Cardiac fibroblast (primary cell): Measurements from ENCODE around the gene KRT74.
"Not testable (repeated sequence)": the region's sequence is repeated elsewhere in the genome, so short reads cannot be mapped to it uniquely, and the experiment has no call there.

Experiments
- DNase-seq, 2 donors: peaks; one replicate each; pipeline versions ENCODE4 v3.0.0 to v3.0.0-alpha.2; 2010; ENCODE audit warnings: low read depth in 2 of 2
- H3K4me3 ChIP-seq, 2 donors: replicated peaks in 1 of 2; 1 replicate in 1 of 2; 2 replicates in 1 of 2; pipeline ENCODE4 v1.5.1; 2011; ENCODE audit warnings: low read depth in 2 of 2, low read length in 2 of 2, mild to moderate bottlenecking in 2 of 2, moderate library complexity in 1 of 2
- CTCF ChIP-seq: IDR thresholded peaks from one replicate; pipeline ENCODE4 v1.5.1; 2011; ENCODE audit warnings: low read depth, mild to moderate bottlenecking, low read length, inconsistent platforms

Gene KRT74

GRCh38 chr12:52600071-52600470 is 26.4 kb upstream of the KRT74 start:
- no peak for DNase-seq
- H3K4me3 ChIP-seq, result no peak overlapping the region
- no peak for TF ChIP-seq CTCF

- no peak for TF ChIP-seq CTCF
- DNase-seq, result no peak
- no peak overlapping the region for H3K4me3 ChIP-seq
These were observed 25.3 kb upstream of the KRT74 start for GRCh38 chr12:52598966-52599365.

- not testable (repeated sequence) for H3K4me3 ChIP-seq, DNase-seq
These were observed 20.6 kb upstream of the KRT74 start for GRCh38 chr12:52594237-52594636.

GRCh38 chr12:52591521-52591920 is 17.9 kb upstream of the KRT74 start:
- DNase-seq, result no peak
- no peak overlapping the region for H3K4me3 ChIP-seq
- TF ChIP-seq CTCF, result no peak

- no peak for TF ChIP-seq CTCF
- H3K4me3 ChIP-seq, result no peak overlapping the region
- DNase-seq, result no peak
These were observed 16.4 kb upstream of the KRT74 start for GRCh38 chr12:52590021-52590420.

- no peak for DNase-seq
- no peak for TF ChIP-seq CTCF
- no peak overlapping the region for H3K4me3 ChIP-seq
These were observed 13.9 kb upstream of the KRT74 start for GRCh38 chr12:52587563-52587962.

GRCh38 chr12:52585946-52586345 is 12.3 kb upstream of the KRT74 start:
- DNase-seq, result no peak
- no peak overlapping the region for H3K4me3 ChIP-seq
- TF ChIP-seq CTCF, result no peak

- DNase-seq, result no peak
- no peak for TF ChIP-seq CTCF
- no peak overlapping the region for H3K4me3 ChIP-seq
These were observed 11.4 kb upstream of the KRT74 start for GRCh38 chr12:52585066-52585465.
